GM06990 (cell line): ENCODE results near the gene SLC26A9.

ENCODE experiments used
- DNase-seq: peaks from one replicate; pipeline ENCODE4 v3.0.0-alpha.2; 2011; ENCODE audit not compliant: insufficient read length; ENCODE audit errors: extremely low read depth
- H3K27me3 ChIP-seq: replicated peaks from 2 replicates; pipeline ENCODE4 v1.6.0; 2011; ENCODE audit warnings: low read length; ENCODE audit not compliant: control insufficient read depth, insufficient read depth
- H3K36me3 ChIP-seq: 2 replicates; pipeline ENCODE4 v1.5.1; 2011; ENCODE audit warnings: low read length; ENCODE audit not compliant: control insufficient read depth, insufficient read depth
- H3K4me3 ChIP-seq: replicated peaks from 2 replicates; pipeline ENCODE4 v1.5.1; 2011; ENCODE audit warnings: low read depth, mild to moderate bottlenecking, control low read depth, low read length
- CTCF ChIP-seq: IDR thresholded peaks from 2 replicates; pipeline ENCODE4 v1.5.1; 2011; ENCODE audit warnings: low read length, control low read depth, mild to moderate bottlenecking, inconsistent platforms; ENCODE audit not compliant: insufficient read depth, poor library complexity, severe bottlenecking

The SLC26A9 gene

DNA sequence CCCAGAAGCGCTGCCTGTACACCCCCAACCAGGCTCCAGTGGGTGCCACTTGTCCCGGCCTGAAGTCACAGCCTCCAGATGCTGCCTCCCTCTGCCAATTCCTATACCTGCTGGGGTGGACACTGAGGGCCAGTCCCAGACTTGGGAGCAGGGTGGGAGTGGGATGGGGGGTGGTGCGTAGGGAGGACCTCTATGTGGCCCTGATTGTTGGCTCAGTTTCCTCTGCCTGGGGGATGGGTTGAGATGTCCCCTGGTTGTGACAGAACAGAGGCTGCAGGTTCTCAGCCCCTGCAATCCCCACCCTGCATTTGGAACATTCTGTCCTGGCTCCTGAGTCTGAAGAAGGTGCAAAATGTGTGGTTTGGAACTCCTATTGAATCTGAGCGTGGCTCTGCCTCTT, 32.8 kb upstream of the SLC26A9 start:
- no peak for DNase-seq
- no peak for TF ChIP-seq CTCF

DNA sequence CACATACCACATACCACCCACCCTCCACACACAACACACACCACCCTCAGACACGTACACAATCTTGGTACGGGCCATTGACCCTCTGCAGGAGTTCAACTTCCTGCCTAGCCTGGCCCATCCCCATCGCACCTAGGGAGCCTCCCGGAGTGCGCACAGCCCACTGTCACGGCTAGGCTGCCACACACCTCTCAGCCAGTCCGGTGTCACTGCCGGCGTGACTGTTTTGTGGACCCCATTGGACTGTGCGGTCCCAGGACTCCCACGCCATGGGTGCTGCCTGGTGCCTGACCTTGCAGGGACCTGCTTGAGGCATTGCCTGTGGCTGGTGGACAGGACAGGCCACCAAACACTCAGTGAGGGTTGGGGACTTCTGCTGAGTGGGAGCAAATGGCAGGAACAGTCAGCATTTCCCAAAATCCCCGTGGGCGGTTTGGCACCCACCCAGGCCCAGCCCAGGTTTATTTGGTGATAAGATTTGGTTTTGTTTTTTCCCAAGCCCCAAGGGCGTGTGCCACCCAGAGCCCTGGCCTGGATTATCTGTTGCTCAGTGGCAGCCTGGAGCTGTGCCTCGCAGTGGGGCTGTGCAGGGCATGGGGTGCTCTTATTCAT, 32.2 kb upstream of the SLC26A9 start:
- no peak for DNase-seq
- H3K36me3 ChIP-seq, result no peaks in the 10 kb centered on the region
- H3K4me3 ChIP-seq, result no peak overlapping the region
- no peak for TF ChIP-seq CTCF
- no peaks in the 10 kb centered on the region; the same call in none of the 2 replicates for H3K27me3 ChIP-seq

More for the DNA sequence above, 32.8 kb upstream of the SLC26A9 start:
- Histone ChIP-seq H3K36me3 (no peaks in the 10 kb centered on the region), H3K27me3 (no peaks in the 10 kb centered on the region; the same call in none of the 2 replicates), H3K4me3 (no peak overlapping the region)

- H3K36me3 ChIP-seq, result no peaks in the 10 kb centered on the region
- no peak for TF ChIP-seq CTCF
- no peak overlapping the region for H3K4me3 ChIP-seq
- no peaks in the 10 kb centered on the region; the same call in none of the 2 replicates for H3K27me3 ChIP-seq
- DNase-seq, result no peak
Measured at GRCh38 chr1:205974712-205975111, 31.5 kb upstream of the SLC26A9 start.

- no peak for TF ChIP-seq CTCF
- H3K4me3 ChIP-seq, result no peak overlapping the region
- H3K27me3 ChIP-seq, result no peaks in the 10 kb centered on the region; the same call in none of the 2 replicates
Measured at GRCh38 chr1:205973377-205974232, 30.3 kb upstream of the SLC26A9 start.

GRCh38 chr1:205972491-205973168, 29.4 kb upstream of the SLC26A9 start:
- H3K36me3 ChIP-seq, result no peaks in the 10 kb centered on the region
- no peak overlapping the region for H3K4me3 ChIP-seq
- DNase-seq, result no peak
- no peak for TF ChIP-seq CTCF
- no peaks in the 10 kb centered on the region; the same call in none of the 2 replicates for H3K27me3 ChIP-seq

More at GRCh38 chr1:205973377-205974232, 30.3 kb upstream of the SLC26A9 start:
- DNase-seq, result no peak
- no peaks in the 10 kb centered on the region for H3K36me3 ChIP-seq
